Measurements from ENCODE around the gene PBRM1.
"Not testable (repeated sequence)": the region's sequence is repeated elsewhere in the genome, so short reads cannot be mapped to it uniquely, and the experiment has no call there.

Gene PBRM1

DNA sequence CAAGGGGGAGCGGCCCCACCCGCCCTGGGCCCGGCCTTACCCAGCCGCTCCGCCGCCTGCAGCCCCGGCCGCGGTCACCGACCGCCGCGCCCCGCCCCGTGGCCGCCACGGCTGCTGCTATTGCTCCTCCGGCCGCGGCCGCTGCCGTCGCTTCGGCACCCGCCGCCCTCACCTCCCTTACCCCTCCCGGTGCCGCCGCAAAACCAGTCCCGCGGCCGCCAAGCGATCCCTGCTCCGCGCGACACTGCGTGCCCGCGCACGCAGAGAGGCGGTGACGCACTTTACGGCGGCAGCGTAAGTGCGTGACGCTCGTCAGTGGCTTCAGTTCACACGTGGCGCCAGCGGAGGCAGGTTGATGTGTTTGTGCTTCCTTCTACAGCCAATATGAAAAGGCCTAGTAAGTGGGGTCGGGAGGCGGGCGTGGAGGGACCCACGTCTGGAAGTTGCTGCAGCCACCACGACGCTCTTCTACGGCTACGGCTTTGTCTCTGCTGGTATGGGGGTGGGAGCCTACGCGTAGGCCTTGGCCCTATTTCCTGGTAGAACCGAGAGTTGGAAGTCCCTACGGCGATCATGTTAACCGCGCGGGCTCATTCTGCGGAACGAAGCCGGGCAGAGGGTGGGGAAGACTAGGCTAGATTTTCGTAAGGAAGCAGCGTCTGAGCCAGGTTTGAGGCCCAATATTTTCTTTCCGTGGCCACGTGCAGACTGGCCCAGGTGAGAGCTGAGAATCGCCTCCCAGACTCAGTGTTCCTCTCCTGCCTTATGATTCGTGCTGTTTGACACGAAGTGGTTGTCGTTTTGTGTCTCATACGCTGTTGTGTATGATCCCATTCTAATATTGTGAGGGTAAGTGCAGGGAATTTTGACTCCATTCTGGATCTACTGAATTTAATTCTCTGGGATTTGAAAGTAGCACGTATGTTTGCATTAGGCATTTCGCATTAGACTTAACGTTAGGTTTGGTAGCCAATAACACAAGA lies at the start of gene PBRM1, which contains the start of gene GNL3:
Gene PBRM1, minus strand, starts transcription at position 205 of the 983 bp plus-strand sequence.
Gene GNL3, plus strand, starts transcription at position 324 of the 983 bp plus-strand sequence. Its CDS starts 61 bp downstream, at position 385.
- DNase-seq: peak; percentile 89

GRCh38 chr3:52733256-52733891 lies 47.7 kb upstream of the PBRM1 start:
- no peak for DNase-seq

DNA sequence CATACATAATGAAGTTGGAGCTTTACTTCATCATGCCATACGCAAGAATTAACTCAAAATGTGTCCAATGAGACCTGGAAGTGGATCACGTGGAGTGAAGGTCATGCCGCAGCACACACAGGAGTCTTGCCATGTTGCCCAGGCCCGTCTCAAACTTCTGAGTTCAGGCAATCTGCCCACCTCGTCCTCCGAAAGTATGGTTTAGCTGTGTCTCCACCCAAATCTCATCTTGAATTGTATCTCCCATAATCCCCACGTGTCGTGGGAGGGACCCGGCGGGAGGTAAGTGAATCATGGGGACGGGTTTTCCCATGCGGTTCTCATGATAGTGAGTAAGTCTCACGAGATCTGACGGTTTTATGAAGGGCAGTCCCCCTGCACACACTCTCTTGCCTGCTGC lies 45.9 kb upstream of the PBRM1 start:
- DNase-seq: no peak

DNA sequence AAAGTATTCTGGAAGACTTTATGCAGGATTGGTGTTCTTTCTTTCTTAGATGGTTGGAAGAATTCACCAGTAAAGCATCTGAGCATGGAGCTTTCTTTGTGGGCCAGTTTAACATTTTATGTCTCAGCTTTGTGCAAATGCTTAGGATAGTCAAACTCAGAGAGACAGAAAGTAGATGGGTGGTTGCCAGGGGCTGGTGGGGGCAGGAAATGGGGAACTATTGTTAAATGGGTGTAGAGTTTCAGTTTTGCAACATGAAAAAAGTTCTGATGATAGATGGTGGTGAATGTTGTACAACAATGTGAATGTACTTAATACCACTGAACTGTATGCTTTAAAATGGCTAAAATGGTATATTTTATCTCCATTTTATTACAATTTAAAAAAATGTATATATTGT lies 45.0 kb upstream of the PBRM1 start:
- DNase-seq: no peak

DNA sequence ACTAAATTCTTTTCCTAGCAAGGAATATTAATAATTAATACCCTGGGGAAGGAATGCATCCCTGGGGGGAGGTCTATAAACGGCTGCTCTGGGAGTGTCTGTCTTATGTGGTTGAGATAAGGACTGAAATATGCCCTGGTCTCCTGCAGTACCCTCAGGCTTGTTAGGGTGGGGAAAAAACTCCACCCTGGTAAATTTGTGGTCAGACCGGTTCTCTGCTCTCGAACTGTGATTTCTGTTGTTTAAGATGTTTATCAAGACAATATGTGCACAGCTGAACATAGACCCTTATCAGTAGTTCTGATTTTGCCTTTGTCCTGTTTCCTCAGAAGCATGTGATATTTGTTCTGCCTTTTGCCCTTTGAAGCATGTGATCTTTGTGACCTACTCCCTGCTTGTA lies 43.0 kb upstream of the PBRM1 start:
- DNase-seq: not testable (repeated sequence)

DNA sequence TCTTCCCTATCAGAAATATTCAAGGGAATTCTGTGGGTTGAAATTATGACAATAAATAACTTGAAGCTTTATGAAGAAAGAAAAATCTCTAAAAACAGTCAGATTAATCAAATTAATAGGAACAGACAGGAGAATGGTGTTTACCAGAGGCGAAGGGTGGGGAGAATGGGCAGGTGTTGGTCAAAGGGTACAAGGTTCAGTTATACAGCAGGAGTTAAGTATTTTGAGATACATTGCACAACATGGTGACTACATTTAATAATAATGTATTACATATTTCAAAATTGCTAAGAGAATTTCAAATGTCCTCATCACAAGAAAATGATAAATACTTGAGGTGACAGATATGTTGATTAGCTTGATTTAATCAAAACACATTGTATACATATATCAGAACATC lies 38.8 kb upstream of the PBRM1 start:
- DNase-seq: no peak

DNA sequence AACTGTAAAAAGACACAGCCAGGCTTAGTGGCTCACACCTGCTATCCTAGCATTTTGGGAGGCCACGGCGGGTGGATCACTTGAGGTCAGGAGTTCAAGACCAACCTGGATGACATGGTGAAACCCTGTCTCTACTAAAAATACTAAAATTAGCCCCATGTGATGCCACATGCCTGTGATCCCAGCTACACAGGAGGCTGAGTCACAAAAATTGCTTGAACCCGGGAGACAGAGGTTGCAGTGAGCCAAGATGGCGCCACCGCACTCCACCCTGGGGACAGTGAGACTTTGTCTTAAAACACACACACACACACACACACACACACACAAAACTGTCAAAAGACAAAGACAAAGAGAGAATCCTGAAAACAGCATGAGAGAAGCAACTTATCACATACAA lies 38.2 kb upstream of the PBRM1 start:
- no peak for DNase-seq

DNA sequence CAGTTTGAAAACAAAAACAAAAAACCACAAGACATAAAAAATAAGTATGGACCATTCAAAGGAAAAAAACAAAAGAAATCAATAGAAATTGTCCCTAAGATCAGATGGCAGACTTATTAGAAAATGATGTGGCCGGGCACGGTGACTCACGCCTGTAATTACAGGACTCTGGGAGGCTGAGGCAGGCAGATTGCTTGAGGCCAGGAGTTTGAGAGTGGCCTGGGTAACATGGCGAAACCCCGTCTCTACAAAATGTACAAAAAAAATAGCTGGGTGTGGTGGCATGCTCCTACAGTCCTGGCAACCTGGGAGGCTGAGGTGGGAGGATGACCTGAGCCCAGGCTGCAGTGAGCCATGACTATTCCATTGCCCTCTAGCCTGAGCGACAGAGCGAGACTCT lies 36.8 kb upstream of the PBRM1 start:
- no peak for DNase-seq

GRCh38 chr3:52721730-52722008 lies 36.0 kb upstream of the PBRM1 start:
- DNase-seq: no peak

DNA sequence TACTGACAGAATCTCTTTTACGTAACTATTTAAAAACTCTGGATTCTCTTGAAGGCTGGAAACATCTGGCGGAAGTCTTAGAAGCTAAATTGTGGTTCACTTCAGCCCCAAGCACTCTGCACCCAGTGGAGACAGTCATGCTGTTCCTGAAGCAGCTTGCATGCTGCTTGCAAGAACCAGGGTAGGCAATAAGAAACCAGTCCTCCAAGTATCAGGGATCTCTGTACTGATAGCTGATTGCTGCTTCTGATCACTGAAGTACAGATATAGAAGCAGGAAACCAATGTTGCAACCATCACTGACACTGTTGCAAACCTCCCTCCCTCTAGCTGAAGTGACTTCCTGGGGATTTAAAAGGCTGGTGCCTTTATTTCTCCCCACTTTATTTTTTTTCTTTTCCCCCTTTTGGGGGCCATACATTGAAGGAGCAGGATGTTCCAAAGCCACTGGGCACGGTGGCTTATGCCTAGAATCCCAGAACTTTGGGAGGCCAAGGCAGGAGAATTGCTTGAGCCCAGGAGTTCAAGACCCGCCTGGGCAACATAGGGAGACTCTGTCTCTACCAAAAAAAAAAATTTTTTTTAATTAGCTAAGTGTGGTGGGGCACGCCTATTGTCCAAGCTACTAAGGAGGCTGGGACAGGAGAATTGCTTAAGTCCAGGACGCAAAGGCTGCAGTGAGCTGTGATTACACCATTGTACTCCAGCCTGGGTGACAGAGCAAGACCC lies 35.5 kb upstream of the PBRM1 start:
- no peak for DNase-seq

GRCh38 chr3:52719618-52720017 lies 33.9 kb upstream of the PBRM1 start:
- DNase-seq: no peak

- DNase-seq: no peak
These were observed 30.1 kb upstream of the PBRM1 start for GRCh38 chr3:52715714-52716305.

GRCh38 chr3:52714335-52715302 lies 28.9 kb upstream of the PBRM1 start:
- no peak for DNase-seq

DNA sequence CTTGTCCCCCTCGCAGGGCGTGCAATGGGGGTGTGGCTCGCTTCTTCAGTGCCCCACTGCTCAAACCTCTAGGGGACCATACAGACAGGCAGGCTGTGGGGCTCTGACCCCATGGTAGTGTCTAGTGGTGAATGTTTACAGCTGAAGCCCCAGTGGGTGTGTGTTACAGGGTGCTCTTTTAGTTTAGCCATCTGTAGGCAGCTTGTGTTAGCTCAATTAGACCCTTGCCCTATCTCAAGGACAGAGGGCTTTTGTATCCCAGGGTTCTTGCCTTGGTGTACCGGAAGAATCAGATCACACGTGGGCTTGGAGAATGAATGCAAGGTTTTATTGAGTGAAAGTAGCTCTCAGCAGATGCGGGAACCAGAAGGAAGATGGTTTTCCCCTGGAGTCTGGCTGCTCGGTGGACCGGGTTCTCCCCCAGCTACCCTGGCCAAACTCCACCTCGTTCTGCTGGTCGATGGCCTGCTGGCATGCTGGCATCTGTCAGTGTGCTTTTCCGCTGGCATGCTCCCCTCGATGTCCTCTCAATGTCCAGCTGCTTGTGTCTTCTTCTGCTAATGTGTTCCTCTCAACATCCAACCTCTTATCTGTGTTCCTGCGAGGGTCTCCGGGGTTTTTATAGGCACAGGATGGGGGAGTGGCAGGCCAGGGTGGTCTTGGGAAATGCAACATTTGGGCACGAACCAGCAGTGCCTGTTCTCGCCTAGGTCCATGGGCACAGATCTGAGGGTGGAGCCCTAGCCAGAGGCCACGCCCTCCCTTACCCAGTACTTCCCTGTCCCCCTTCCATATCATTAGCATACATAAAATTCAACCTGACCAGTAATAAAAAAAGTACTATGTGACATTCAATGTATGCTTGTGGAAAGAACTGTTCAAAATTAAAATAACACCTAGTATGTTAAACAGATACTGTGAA lies 26.8 kb upstream of the PBRM1 start:
- no peak for DNase-seq

- DNase-seq: no peak
These were observed 24.8 kb upstream of the PBRM1 start for GRCh38 chr3:52710512-52710911.

DNA sequence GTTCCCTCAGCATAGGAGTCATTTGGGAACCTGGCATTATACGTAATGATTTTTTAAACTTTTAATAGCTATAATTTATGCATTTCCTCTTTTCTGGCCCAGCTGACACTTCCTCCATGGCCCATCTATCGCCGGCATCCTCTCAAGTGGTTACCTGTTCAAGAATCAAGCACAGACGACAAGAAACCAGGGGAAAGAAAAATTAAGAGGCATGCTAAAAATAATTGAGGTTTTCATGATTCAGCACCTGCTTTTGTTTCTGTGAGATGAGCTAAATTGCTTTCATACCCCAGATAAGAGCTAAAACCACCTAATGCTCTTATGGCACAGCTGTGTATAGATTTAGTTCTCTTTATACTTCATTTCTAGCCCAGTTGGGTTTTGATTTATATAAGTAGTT lies 21.9 kb upstream of the PBRM1 start:
- DNase-seq: no peak

GRCh38 chr3:52705688-52706686 lies 20.3 kb upstream of the PBRM1 start, which contains the start of the genes GLT8D1 and SPCS1:
TSS of gene GLT8D1 (minus strand) at chr3:52705791. CDS start at chr3:52700460, 5,331 bp downstream.
TSS of gene SPCS1 (plus strand) at chr3:52706106. CDS start at chr3:52706247, 141 bp downstream.
- DNase-seq: peak; percentile 80

GRCh38 chr3:52705438-52705687 lies 19.6 kb upstream of the PBRM1 start:
- no peak for DNase-seq

- no peak for DNase-seq
These were observed 19.1 kb upstream of the PBRM1 start for GRCh38 chr3:52704611-52705437.
